Measurements from ENCODE around the gene PRDX2.

PRDX2 gene

GRCh38 chr19:12834976-12835757 is 33.6 kb upstream of the PRDX2 start:
- Histone ChIP-seq H3K27ac (ENCODE audit: low read depth, low read length) (no peak overlapping the region), H3K4ac (ENCODE audit: low read depth, low read length) (no peak overlapping the region), H4K91ac (ENCODE audit: low read depth, low read length) (no peak overlapping the region), H3K79me1 (ENCODE audit: low read length) (no peaks in the 10 kb centered on the region), H3K14ac (ENCODE audit: low read length) (no peak overlapping the region), H3K23ac (ENCODE audit: low read length) (no peak overlapping the region), H3K79me2 (ENCODE audit: control insufficient read depth, insufficient read depth, low read length, poor library complexity) (no peaks in the 10 kb centered on the region), H2AK5ac (ENCODE audit: low read length) (no peak overlapping the region), H2AFZ (ENCODE audit: insufficient read depth, low read length, poor library complexity) (no peak overlapping the region), H3K27me3 (ENCODE audit: insufficient read depth, low read length) (peaks cover 30% of the 10 kb centered on the region), H3K4me1 (ENCODE audit: control insufficient read depth in 1 of 2, insufficient read depth in 2 of 2, low read length in 2 of 2) (peaks cover 4 to 14% of the 10 kb centered on the region in 2 experiments), H3K9me3 (ENCODE audit: insufficient read depth, low read depth, low read length) (peaks cover 6% of the 10 kb centered on the region), H2BK5ac (ENCODE audit: low read depth, low read length, poor library complexity) (no peak overlapping the region), H3K4me3 (ENCODE audit: low read depth, low read length) (no peak overlapping the region), H3K36me3 (ENCODE audit: control insufficient read depth in 1 of 2, insufficient read depth in 2 of 2, low read length in 2 of 2) (no peaks in the 10 kb centered on the region), H3K18ac (ENCODE audit: low read length) (no peak overlapping the region), H3K9ac (ENCODE audit: low read length) (no peak overlapping the region), H3K4me2 (ENCODE audit: low read length) (no peak overlapping the region), H2BK12ac (ENCODE audit: low read length) (no peak overlapping the region), H4K8ac (ENCODE audit: low read depth, low read length) (no peak overlapping the region), H4K12ac (ENCODE audit: low read depth, low read length) (no peak overlapping the region), H2BK120ac (ENCODE audit: insufficient read depth, low read length, poor library complexity) (no peak overlapping the region)
- WGBS (ENCODE audit: extremely low coverage, insufficient coverage, insufficient read length), result no CpG with 5 or more reads among the region's 39 CpGs
- DNase-seq, result no peak

- no peak within 1 kb of the TSS for H3K14ac ChIP-seq (ENCODE audit: low read length)
- H3K27me3 ChIP-seq (ENCODE audit: insufficient read depth, low read length), result peaks cover 30% of the 10 kb centered on the region
- no peak within 1 kb of the TSS for H3K4ac ChIP-seq (ENCODE audit: low read depth, low read length)
- H4K12ac ChIP-seq (ENCODE audit: low read depth, low read length), result no peak within 1 kb of the TSS
- no peaks in the 10 kb centered on the region for H3K36me3 ChIP-seq (ENCODE audit: control insufficient read depth in 1 of 2, insufficient read depth in 2 of 2, low read length in 2 of 2)
- H3K79me1 ChIP-seq (ENCODE audit: low read length), result no peaks in the 10 kb centered on the region
- no CpG with 5 or more reads among the region's 20 CpGs for WGBS (ENCODE audit: extremely low coverage, insufficient coverage, insufficient read length)
- peaks cover 4 to 14% of the 10 kb centered on the region in 2 experiments for H3K4me1 ChIP-seq (ENCODE audit: control insufficient read depth in 1 of 2, insufficient read depth in 2 of 2, low read length in 2 of 2)
- no peak within 1 kb of the TSS for H2BK120ac ChIP-seq (ENCODE audit: insufficient read depth, low read length, poor library complexity)
- no peak within 1 kb of the TSS for H2BK12ac ChIP-seq (ENCODE audit: low read length)
- H3K4me3 ChIP-seq (ENCODE audit: low read depth, low read length), result peak within 1 kb of the TSS; percentile 69
- H2AFZ ChIP-seq (ENCODE audit: insufficient read depth, low read length, poor library complexity), result peak within 1 kb of the TSS; percentile 6
- H4K8ac ChIP-seq (ENCODE audit: low read depth, low read length), result no peak within 1 kb of the TSS
- no peak within 1 kb of the TSS for H4K91ac ChIP-seq (ENCODE audit: low read depth, low read length)
- DNase-seq, result no peak
- H3K27ac ChIP-seq (ENCODE audit: low read depth, low read length), result no peak within 1 kb of the TSS
- H3K4me2 ChIP-seq (ENCODE audit: low read length), result peak within 1 kb of the TSS; percentile 83
- H2AK5ac ChIP-seq (ENCODE audit: low read length), result no peak within 1 kb of the TSS
- no peak within 1 kb of the TSS for H3K18ac ChIP-seq (ENCODE audit: low read length)
- no peak within 1 kb of the TSS for H3K23ac ChIP-seq (ENCODE audit: low read length)
- no peak within 1 kb of the TSS for H2BK5ac ChIP-seq (ENCODE audit: low read depth, low read length, poor library complexity)
- H3K79me2 ChIP-seq (ENCODE audit: control insufficient read depth, insufficient read depth, low read length, poor library complexity), result no peaks in the 10 kb centered on the region
- no peak within 1 kb of the TSS for H3K9ac ChIP-seq (ENCODE audit: low read length)
- H3K9me3 ChIP-seq (ENCODE audit: insufficient read depth, low read depth, low read length), result peaks cover 6% of the 10 kb centered on the region
These were observed 33.0 kb upstream of the PRDX2 start, which contains the start of gene RTBDN for GRCh38 chr19:12834566-12834943. Gene RTBDN (minus strand): TSS chr19:12834579. CDS start chr19:12829979, 4,600 bp downstream.

GRCh38 chr19:12833738-12834565 is 32.4 kb upstream of the PRDX2 start:
- Histone ChIP-seq H3K79me2 (ENCODE audit: control insufficient read depth, insufficient read depth, low read length, poor library complexity) (no peaks in the 10 kb centered on the region), H3K27ac (ENCODE audit: low read depth, low read length) (no peak overlapping the region), H3K4me1 (ENCODE audit: control insufficient read depth in 1 of 2, insufficient read depth in 2 of 2, low read length in 2 of 2) (peaks cover 4 to 14% of the 10 kb centered on the region in 2 experiments), H3K4ac (ENCODE audit: low read depth, low read length) (no peak overlapping the region), H4K8ac (ENCODE audit: low read depth, low read length) (no peak overlapping the region), H2BK12ac (ENCODE audit: low read length) (no peak overlapping the region), H3K14ac (ENCODE audit: low read length) (no peak overlapping the region), H4K12ac (ENCODE audit: low read depth, low read length) (no peak overlapping the region), H2BK5ac (ENCODE audit: low read depth, low read length, poor library complexity) (no peak overlapping the region), H3K18ac (ENCODE audit: low read length) (no peak overlapping the region), H3K79me1 (ENCODE audit: low read length) (no peaks in the 10 kb centered on the region), H3K36me3 (ENCODE audit: control insufficient read depth in 1 of 2, insufficient read depth in 2 of 2, low read length in 2 of 2) (no peaks in the 10 kb centered on the region), H3K4me2 (ENCODE audit: low read length) (peak overlapping the region; percentile 83), H2BK120ac (ENCODE audit: insufficient read depth, low read length, poor library complexity) (no peak overlapping the region), H2AK5ac (ENCODE audit: low read length) (no peak overlapping the region), H3K4me3 (ENCODE audit: low read depth, low read length) (peak overlapping the region; percentile 69), H3K9ac (ENCODE audit: low read length) (no peak overlapping the region), H3K23ac (ENCODE audit: low read length) (no peak overlapping the region), H4K91ac (ENCODE audit: low read depth, low read length) (no peak overlapping the region), H3K27me3 (ENCODE audit: insufficient read depth, low read length) (peaks cover 24% of the 10 kb centered on the region), H2AFZ (ENCODE audit: insufficient read depth, low read length, poor library complexity) (peak overlapping the region; percentile 6), H3K9me3 (ENCODE audit: insufficient read depth, low read depth, low read length) (peaks cover 6% of the 10 kb centered on the region)
- no CpG with 5 or more reads among the region's 87 CpGs for WGBS (ENCODE audit: extremely low coverage, insufficient coverage, insufficient read length)
- no peak for DNase-seq

GRCh38 chr19:12833418-12833737 is 31.8 kb upstream of the PRDX2 start:
- Histone ChIP-seq H3K18ac (ENCODE audit: low read length) (no peak overlapping the region), H4K91ac (ENCODE audit: low read depth, low read length) (no peak overlapping the region), H2BK5ac (ENCODE audit: low read depth, low read length, poor library complexity) (no peak overlapping the region), H3K14ac (ENCODE audit: low read length) (no peak overlapping the region), H3K27me3 (ENCODE audit: insufficient read depth, low read length) (peaks cover 18% of the 10 kb centered on the region), H3K4ac (ENCODE audit: low read depth, low read length) (no peak overlapping the region), H3K9ac (ENCODE audit: low read length) (no peak overlapping the region), H3K27ac (ENCODE audit: low read depth, low read length) (no peak overlapping the region), H3K4me2 (ENCODE audit: low read length) (no peak overlapping the region), H3K79me1 (ENCODE audit: low read length) (no peaks in the 10 kb centered on the region), H2AFZ (ENCODE audit: insufficient read depth, low read length, poor library complexity) (no peak overlapping the region), H3K23ac (ENCODE audit: low read length) (no peak overlapping the region), H4K8ac (ENCODE audit: low read depth, low read length) (no peak overlapping the region), H3K9me3 (ENCODE audit: insufficient read depth, low read depth, low read length) (peaks cover 6% of the 10 kb centered on the region), H2BK12ac (ENCODE audit: low read length) (no peak overlapping the region), H3K4me1 (ENCODE audit: control insufficient read depth in 1 of 2, insufficient read depth in 2 of 2, low read length in 2 of 2) (peaks cover 4 to 14% of the 10 kb centered on the region in 2 experiments), H2AK5ac (ENCODE audit: low read length) (no peak overlapping the region), H2BK120ac (ENCODE audit: insufficient read depth, low read length, poor library complexity) (no peak overlapping the region), H4K12ac (ENCODE audit: low read depth, low read length) (no peak overlapping the region), H3K4me3 (ENCODE audit: low read depth, low read length) (no peak overlapping the region), H3K36me3 (ENCODE audit: control insufficient read depth in 1 of 2, insufficient read depth in 2 of 2, low read length in 2 of 2) (no peaks in the 10 kb centered on the region), H3K79me2 (ENCODE audit: control insufficient read depth, insufficient read depth, low read length, poor library complexity) (no peaks in the 10 kb centered on the region)
- no CpG with 5 or more reads among the region's 5 CpGs for WGBS (ENCODE audit: extremely low coverage, insufficient coverage, insufficient read length)
- DNase-seq, result no peak

Data from trophoblast cell (in vitro differentiated cells and primary cell).